K562 (cell line): ENCODE results near the gene DNAJB14. TPM values are rescaled to one million over a fixed set of nuclear protein-coding genes. Genes with fewer than 3 reads are reported as not detected.

Experiments used
- CBX5 ChIP-seq: IDR thresholded peaks from 2 replicates; pipeline ENCODE4 v1.6.1; 2014; ENCODE audit warnings: low read depth, borderline replicate concordance
- GATA2 ChIP-seq: sonication (generic); formaldehyde crosslinking; IDR thresholded peaks from 2 replicates; pipeline ENCODE4 v1.4.0; 2020; ENCODE audit warnings: mild to moderate bottlenecking, missing genetic modification reagents
- LARP7 ChIP-seq: fragments of 450-650 bp; IDR thresholded peaks from 2 replicates; pipeline ENCODE4 v1.6.1; 2016
- NCOA4 ChIP-seq: fragments of 450-650 bp; IDR thresholded peaks from 2 replicates; pipeline ENCODE4 v1.6.1; 2018; ENCODE audit warnings: mild to moderate bottlenecking; ENCODE audit not compliant: partially characterized antibody
- RBM14 ChIP-seq: fragments of 200-400 bp; formaldehyde crosslinking; IDR thresholded peaks from 2 replicates; pipeline ENCODE4 v1.6.1; 2018; ENCODE audit warnings: low read depth, mild to moderate bottlenecking, low read length, moderate library complexity, borderline replicate concordance; ENCODE audit not compliant: insufficient read depth
- RBM25 ChIP-seq: fragments of 200-400 bp; formaldehyde crosslinking; IDR thresholded peaks from 2 replicates; pipeline ENCODE4 v1.6.1; 2018; ENCODE audit warnings: low read length, low read depth, moderate library complexity; ENCODE audit not compliant: severe bottlenecking
- ZNF282 ChIP-seq: sonication (generic); formaldehyde crosslinking; IDR thresholded peaks from 2 replicates; pipeline ENCODE4 v1.8.1; 2023; ENCODE audit warnings: missing genetic modification reagents
- ZNF57 ChIP-seq: fragments of 450-650 bp; formaldehyde crosslinking; IDR thresholded peaks from 2 replicates; pipeline ENCODE4 v1.4.0; 2020; ENCODE audit warnings: mild to moderate bottlenecking, moderate library complexity
- ZSCAN29 ChIP-seq: fragments of 450-650 bp; IDR thresholded peaks from 2 replicates; pipeline ENCODE4 v1.6.1; 2017
- polyA plus RNA-seq, 8 experiments: library from polyadenylated mRNA; depleted of rRNA in 4 of 8; stranded (reverse) in 5 of 8; unstranded in 3 of 8; fragments of >200 nt; fragmentation: Nextera tagmentation in 2 of 8; fragmentation: Illumina TruSeq in 1 of 8; extraction: Ambion mirVana in 2 of 8; extraction: Trizol in 1 of 8; gene quantifications; 2 replicates each; pipeline versions ENCODE4 v1.2.1 to v1.2.3, GENCODE V29; 2011 to 2014; ENCODE audit warnings: inconsistent platforms in 1 of 8, missing spikeins in 1 of 8
- total RNA-seq, 7 experiments: library from RNA; depleted of rRNA in 6 of 7; stranded (reverse); fragments of >200 nt in 6 of 7; fragmentation: Illumina TruSeq in 2 of 7; extraction: Trizol in 2 of 7; gene quantifications; 2 replicates each; pipeline versions ENCODE4 v1.2.1 to v1.2.3, GENCODE V29; 2011 to 2021; ENCODE audit warnings: low replicate concordance in 1 of 7
- TF ChIP-seq, protein P1 (sequence below): fragments of 450-650 bp; IDR thresholded peaks from 2 replicates; pipeline ENCODE4 v1.6.1; 2016; ENCODE audit warnings: mild to moderate bottlenecking, moderate library complexity

DNAJB14 gene
- total and polyA plus RNA-seq, 9 of the 15 experiments (the other 6 are each of a cell fraction or from before 2014, with no cell fraction given) = 5.5 to 28.0 (median 12.7) TPM

DNA sequence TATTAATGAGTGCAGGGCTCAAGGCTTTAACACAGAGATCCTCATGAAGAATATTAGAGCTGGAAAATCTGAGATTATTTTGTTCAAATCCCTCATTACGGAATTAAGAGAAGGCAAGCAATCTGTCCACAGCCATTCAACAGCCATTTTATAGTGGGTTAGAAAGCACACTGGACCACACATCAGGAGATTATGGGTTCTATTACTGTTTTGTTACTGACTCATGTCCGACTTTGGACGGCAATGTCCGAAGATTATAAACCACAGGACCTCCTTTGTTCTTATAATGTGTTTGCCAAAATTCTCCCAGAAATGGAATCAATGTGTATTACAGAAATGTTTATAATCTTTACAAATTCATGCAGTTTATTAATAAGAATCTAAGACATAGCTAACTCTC lies 60.3 kb downstream of the DNAJB14 start (continued):
- TF ChIP-seq, protein P1, sequence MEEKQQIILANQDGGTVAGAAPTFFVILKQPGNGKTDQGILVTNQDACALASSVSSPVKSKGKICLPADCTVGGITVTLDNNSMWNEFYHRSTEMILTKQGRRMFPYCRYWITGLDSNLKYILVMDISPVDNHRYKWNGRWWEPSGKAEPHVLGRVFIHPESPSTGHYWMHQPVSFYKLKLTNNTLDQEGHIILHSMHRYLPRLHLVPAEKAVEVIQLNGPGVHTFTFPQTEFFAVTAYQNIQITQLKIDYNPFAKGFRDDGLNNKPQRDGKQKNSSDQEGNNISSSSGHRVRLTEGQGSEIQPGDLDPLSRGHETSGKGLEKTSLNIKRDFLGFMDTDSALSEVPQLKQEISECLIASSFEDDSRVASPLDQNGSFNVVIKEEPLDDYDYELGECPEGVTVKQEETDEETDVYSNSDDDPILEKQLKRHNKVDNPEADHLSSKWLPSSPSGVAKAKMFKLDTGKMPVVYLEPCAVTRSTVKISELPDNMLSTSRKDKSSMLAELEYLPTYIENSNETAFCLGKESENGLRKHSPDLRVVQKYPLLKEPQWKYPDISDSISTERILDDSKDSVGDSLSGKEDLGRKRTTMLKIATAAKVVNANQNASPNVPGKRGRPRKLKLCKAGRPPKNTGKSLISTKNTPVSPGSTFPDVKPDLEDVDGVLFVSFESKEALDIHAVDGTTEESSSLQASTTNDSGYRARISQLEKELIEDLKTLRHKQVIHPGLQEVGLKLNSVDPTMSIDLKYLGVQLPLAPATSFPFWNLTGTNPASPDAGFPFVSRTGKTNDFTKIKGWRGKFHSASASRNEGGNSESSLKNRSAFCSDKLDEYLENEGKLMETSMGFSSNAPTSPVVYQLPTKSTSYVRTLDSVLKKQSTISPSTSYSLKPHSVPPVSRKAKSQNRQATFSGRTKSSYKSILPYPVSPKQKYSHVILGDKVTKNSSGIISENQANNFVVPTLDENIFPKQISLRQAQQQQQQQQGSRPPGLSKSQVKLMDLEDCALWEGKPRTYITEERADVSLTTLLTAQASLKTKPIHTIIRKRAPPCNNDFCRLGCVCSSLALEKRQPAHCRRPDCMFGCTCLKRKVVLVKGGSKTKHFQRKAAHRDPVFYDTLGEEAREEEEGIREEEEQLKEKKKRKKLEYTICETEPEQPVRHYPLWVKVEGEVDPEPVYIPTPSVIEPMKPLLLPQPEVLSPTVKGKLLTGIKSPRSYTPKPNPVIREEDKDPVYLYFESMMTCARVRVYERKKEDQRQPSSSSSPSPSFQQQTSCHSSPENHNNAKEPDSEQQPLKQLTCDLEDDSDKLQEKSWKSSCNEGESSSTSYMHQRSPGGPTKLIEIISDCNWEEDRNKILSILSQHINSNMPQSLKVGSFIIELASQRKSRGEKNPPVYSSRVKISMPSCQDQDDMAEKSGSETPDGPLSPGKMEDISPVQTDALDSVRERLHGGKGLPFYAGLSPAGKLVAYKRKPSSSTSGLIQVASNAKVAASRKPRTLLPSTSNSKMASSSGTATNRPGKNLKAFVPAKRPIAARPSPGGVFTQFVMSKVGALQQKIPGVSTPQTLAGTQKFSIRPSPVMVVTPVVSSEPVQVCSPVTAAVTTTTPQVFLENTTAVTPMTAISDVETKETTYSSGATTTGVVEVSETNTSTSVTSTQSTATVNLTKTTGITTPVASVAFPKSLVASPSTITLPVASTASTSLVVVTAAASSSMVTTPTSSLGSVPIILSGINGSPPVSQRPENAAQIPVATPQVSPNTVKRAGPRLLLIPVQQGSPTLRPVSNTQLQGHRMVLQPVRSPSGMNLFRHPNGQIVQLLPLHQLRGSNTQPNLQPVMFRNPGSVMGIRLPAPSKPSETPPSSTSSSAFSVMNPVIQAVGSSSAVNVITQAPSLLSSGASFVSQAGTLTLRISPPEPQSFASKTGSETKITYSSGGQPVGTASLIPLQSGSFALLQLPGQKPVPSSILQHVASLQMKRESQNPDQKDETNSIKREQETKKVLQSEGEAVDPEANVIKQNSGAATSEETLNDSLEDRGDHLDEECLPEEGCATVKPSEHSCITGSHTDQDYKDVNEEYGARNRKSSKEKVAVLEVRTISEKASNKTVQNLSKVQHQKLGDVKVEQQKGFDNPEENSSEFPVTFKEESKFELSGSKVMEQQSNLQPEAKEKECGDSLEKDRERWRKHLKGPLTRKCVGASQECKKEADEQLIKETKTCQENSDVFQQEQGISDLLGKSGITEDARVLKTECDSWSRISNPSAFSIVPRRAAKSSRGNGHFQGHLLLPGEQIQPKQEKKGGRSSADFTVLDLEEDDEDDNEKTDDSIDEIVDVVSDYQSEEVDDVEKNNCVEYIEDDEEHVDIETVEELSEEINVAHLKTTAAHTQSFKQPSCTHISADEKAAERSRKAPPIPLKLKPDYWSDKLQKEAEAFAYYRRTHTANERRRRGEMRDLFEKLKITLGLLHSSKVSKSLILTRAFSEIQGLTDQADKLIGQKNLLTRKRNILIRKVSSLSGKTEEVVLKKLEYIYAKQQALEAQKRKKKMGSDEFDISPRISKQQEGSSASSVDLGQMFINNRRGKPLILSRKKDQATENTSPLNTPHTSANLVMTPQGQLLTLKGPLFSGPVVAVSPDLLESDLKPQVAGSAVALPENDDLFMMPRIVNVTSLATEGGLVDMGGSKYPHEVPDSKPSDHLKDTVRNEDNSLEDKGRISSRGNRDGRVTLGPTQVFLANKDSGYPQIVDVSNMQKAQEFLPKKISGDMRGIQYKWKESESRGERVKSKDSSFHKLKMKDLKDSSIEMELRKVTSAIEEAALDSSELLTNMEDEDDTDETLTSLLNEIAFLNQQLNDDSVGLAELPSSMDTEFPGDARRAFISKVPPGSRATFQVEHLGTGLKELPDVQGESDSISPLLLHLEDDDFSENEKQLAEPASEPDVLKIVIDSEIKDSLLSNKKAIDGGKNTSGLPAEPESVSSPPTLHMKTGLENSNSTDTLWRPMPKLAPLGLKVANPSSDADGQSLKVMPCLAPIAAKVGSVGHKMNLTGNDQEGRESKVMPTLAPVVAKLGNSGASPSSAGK = no peak
- TF ChIP-seq ZSCAN29 (no peak), ZNF57 (CRISPR knock-in tag) (no peak), NCOA4 (no peak), RBM14 (no peak), CBX5 (no peak), GATA2 (no peak), RBM25 (no peak), LARP7 (no peak), ZNF282 (CRISPR knock-in tag) (no peak)
